PFSK-1 (cell line): Measurements from ENCODE around the gene SH2D1A. TPM values are rescaled to one million over a fixed set of nuclear protein-coding genes. Genes with fewer than 3 reads are reported as not detected.

Experiments
- FOXP2 ChIP-seq: optimal IDR thresholded peaks from 2 replicates; pipeline ENCODE3; 2011; ENCODE audit warnings: borderline replicate concordance, control low read depth, inconsistent platforms; ENCODE audit not compliant: insufficient read depth; ENCODE audit errors: extremely low read length, extremely low read depth
- POLR2AphosphoS5 ChIP-seq: IDR thresholded peaks from 2 replicates; pipeline ENCODE4 v1.6.1; 2012; ENCODE audit warnings: low read depth, mild to moderate bottlenecking, control low read depth, low read length, moderate library complexity
- REST ChIP-seq, 2 experiments: IDR thresholded peaks; 2 replicates each; pipeline versions ENCODE4 v1.6.1 to v1.8.0; 2011 to 2012; ENCODE audit warnings: low read depth in 2 of 2, low read length in 2 of 2, control low read depth in 1 of 2, inconsistent platforms in 1 of 2, mild to moderate bottlenecking in 1 of 2, moderate library complexity in 1 of 2; ENCODE audit not compliant: insufficient read depth in 1 of 2
- SIN3A ChIP-seq: IDR thresholded peaks from 2 replicates; pipeline ENCODE4 v1.6.1; 2012; ENCODE audit warnings: mild to moderate bottlenecking, low read length, moderate library complexity, borderline replicate concordance; ENCODE audit not compliant: insufficient read depth
- TAF1 ChIP-seq: IDR thresholded peaks from 2 replicates; pipeline ENCODE4 v1.6.1; 2012; ENCODE audit warnings: low read length, control low read depth, borderline replicate concordance; ENCODE audit not compliant: insufficient read depth
- polyA plus RNA-seq: library from polyadenylated mRNA; unstranded; fragments of >200 nt; gene quantifications from one replicate; pipeline ENCODE4 v1.2.1, GENCODE V29; 2012; ENCODE audit warnings: low read depth, missing spikeins; ENCODE audit not compliant: insufficient read length

SH2D1A gene
- not detected for polyA plus RNA-seq

GRCh38 chrX:124346117-124346876 lies at the start of gene SH2D1A:
Gene SH2D1A, plus strand, starts transcription at chrX:124346563. Its CDS starts 80 bp downstream, at chrX:124346643.
- no peak for TF ChIP-seq TAF1
- no peak for TF ChIP-seq POLR2AphosphoS5
- no peak for TF ChIP-seq REST (IDR thresholded peaks at IDR 0.05; ENCODE audit: insufficient read depth in 1 of 2, low read depth in 2 of 2, low read length in 2 of 2)
- no peak for TF ChIP-seq FOXP2
- TF ChIP-seq SIN3A = no peak

GRCh38 chrX:124300405-124300804 lies 46.0 kb upstream of the SH2D1A start:
- TF ChIP-seq REST (IDR thresholded peaks at IDR 0.05; ENCODE audit: insufficient read depth in 1 of 2, low read depth in 2 of 2, low read length in 2 of 2) (no peak), FOXP2 (no peak), SIN3A (no peak), POLR2AphosphoS5 (no peak), TAF1 (no peak)

GRCh38 chrX:124307253-124307907 lies 39.0 kb upstream of the SH2D1A start:
- TF ChIP-seq TAF1 (no peak), SIN3A (no peak), POLR2AphosphoS5 (no peak), REST (IDR thresholded peaks at IDR 0.05; ENCODE audit: insufficient read depth in 1 of 2, low read depth in 2 of 2, low read length in 2 of 2) (no peak)

- TF ChIP-seq REST (IDR thresholded peaks at IDR 0.05; ENCODE audit: insufficient read depth in 1 of 2, low read depth in 2 of 2, low read length in 2 of 2) = no peak
- no peak for TF ChIP-seq SIN3A
- TF ChIP-seq POLR2AphosphoS5 = no peak
Measured at GRCh38 chrX:124325732-124326131, 20.6 kb upstream of the SH2D1A start.
